Stimulated activated naive CD4-positive, alpha-beta T cell treated with Interleukin-2 at 50 U/mL for 16 hours (primary cell): ENCODE data around the gene EEFSEC.

Experiments
- DNase-seq: peaks from one replicate; lab custom pipeline; 2025; lab: John Stamatoyannopoulos, UW

Gene EEFSEC

GRCh38 chr3:128352326-128352725 is 199.0 kb downstream of the EEFSEC start:
- no peak for DNase-seq

GRCh38 chr3:128353361-128353965 is 200.2 kb downstream of the EEFSEC start:
- DNase-seq = no peak

- DNase-seq = no peak
These were observed 200.9 kb downstream of the EEFSEC start for GRCh38 chr3:128353991-128354687.

GRCh38 chr3:128354788-128355542 is 201.7 kb downstream of the EEFSEC start:
- no peak for DNase-seq

GRCh38 chr3:128355543-128355919 is 202.2 kb downstream of the EEFSEC start:
- DNase-seq = no peak

GRCh38 chr3:128356822-128357221 is 203.5 kb downstream of the EEFSEC start:
- no peak for DNase-seq

GRCh38 chr3:128357538-128357937 is 204.3 kb downstream of the EEFSEC start:
- DNase-seq = no peak

GRCh38 chr3:128358156-128358895 is 205.0 kb downstream of the EEFSEC start:
- DNase-seq = no peak

GRCh38 chr3:128359060-128359664 is 205.9 kb downstream of the EEFSEC start:
- DNase-seq = no peak

GRCh38 chr3:128359846-128360642 is 206.8 kb downstream of the EEFSEC start:
- no peak for DNase-seq

- DNase-seq = no peak
These were observed 207.5 kb downstream of the EEFSEC start for GRCh38 chr3:128360705-128361271.

GRCh38 chr3:128362026-128362965 is 209.0 kb downstream of the EEFSEC start:
- no peak for DNase-seq

- DNase-seq = no peak
These were observed 211.0 kb downstream of the EEFSEC start for GRCh38 chr3:128364291-128364690.

GRCh38 chr3:128364808-128365360 is 211.6 kb downstream of the EEFSEC start:
- DNase-seq = no peak

GRCh38 chr3:128366136-128366535 is 212.9 kb downstream of the EEFSEC start:
- no peak for DNase-seq

- no peak for DNase-seq
These were observed 213.4 kb downstream of the EEFSEC start for GRCh38 chr3:128366652-128367051.

- DNase-seq = no peak
These were observed 213.9 kb downstream of the EEFSEC start for GRCh38 chr3:128367221-128367620.

- DNase-seq = no peak
These were observed 214.5 kb downstream of the EEFSEC start for GRCh38 chr3:128367761-128368160.

- no peak for DNase-seq
These were observed 215.3 kb downstream of the EEFSEC start for GRCh38 chr3:128368626-128369025.
